ENCODE measurements around the gene SIRT6. TPM values are rescaled to one million over a fixed set of nuclear protein-coding genes. Genes with fewer than 3 reads are reported as not detected.

SIRT6 gene
- total RNA-seq, 3 donors from 2014 or later = 60.9 to 138 (median 118) TPM

DNA sequence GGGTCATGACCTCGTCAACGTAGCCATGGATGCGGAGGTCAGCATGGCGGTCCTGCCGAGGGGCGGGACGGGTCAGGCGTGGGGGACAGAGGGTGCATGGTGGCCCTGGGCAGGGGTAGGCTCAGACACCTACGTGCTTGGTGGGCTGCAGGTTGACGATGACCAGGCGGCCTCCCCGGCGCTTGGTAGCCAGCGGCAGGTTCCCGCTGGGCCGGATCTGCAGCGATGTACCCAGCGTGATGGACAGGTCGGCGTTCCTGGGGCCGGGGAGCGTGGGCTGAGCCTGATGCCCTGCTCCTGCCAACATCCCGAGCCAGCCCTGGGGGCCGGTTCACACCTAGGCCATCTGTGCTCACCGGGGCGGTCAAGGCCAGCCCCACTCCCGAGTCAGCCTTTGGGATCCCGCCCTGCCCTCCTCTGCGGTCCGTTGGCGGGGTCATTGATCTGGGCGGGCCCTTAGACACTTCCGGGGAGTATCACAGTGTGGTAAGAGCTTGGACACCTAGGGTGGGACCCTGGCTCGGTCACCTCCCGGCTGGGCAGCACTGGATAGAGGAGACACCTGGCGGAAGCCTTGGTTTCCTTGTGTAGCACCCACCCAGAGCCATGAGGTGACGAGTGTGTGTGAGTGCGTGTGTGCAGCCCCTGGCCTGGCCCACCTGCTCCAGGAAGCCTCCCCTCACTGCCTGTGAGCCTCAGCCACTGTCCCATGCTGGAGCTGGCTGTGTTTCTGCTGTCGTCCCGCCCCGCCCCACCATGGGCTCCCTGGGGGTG is 7.3 kb downstream of the SIRT6 start:
- ATAC-seq (peak; percentile 61), DNase-seq (peak in 2 of 3 donors; percentile 41 to 70)
- no peaks in the 10 kb centered on the region for H3K36me3 ChIP-seq (ENCODE audit: low read depth)

DNA sequence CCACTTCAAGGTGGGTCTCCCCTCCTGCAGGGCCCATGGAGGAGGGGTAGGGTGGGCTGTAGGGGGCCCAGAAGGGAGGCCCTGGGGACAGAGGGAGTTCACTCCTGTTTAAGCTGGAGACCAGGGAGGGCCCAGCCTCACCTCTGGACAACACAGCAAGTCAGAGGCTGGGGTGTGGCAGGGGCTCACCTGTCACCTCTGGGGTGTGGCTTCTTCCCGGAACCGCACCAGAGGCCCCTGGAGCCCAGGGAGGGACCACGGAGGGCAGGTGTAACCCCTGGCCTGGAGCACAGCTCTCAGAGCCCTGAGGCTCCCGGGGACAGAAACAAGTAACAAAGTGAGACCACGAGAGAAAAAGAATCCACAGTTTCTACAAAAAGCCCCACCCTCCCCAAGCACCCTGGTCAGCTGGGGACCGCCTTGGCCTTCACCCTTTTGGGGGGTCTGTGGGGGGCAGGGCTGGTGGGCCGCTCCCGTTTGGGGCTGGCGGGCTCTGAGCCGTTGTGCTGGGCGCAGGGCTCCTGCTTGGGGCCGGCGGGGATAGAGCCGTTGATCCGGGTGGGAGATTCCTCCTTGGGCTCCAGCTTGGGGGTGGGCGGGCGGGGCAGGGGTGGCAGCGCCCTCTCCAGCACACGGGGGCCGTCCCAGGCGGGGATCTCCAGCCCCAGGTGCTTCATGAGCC is 8.0 kb downstream of the SIRT6 start:
- intact Hi-C loops (cut with DNase I, micrococcal nuclease) = no loop called here
- DNase-seq (peak; percentile 53 to 78 (median 63)), ATAC-seq (peak; percentile 82)
- no peaks in the 10 kb centered on the region for H3K9me3 ChIP-seq
- H3K4me3 ChIP-seq = no peak overlapping the region
- TF ChIP-seq CTCF (IDR thresholded peaks at IDR 0.05) = no peak
- H3K4me1 ChIP-seq (ENCODE audit: low read depth) = peaks cover 15% of the 10 kb centered on the region
- H3K36me3 ChIP-seq (ENCODE audit: low read depth) = no peaks in the 10 kb centered on the region

More for the DNA sequence above, 7.3 kb downstream of the SIRT6 start:
- no peak overlapping the region for H3K4me3 ChIP-seq
- H3K9me3 ChIP-seq = no peaks in the 10 kb centered on the region
- no peak for TF ChIP-seq CTCF (IDR thresholded peaks at IDR 0.05)
- H3K4me1 ChIP-seq (ENCODE audit: low read depth) = peaks cover 15% of the 10 kb centered on the region
- intact Hi-C loops (cut with DNase I, micrococcal nuclease) = no loop called here

DNA sequence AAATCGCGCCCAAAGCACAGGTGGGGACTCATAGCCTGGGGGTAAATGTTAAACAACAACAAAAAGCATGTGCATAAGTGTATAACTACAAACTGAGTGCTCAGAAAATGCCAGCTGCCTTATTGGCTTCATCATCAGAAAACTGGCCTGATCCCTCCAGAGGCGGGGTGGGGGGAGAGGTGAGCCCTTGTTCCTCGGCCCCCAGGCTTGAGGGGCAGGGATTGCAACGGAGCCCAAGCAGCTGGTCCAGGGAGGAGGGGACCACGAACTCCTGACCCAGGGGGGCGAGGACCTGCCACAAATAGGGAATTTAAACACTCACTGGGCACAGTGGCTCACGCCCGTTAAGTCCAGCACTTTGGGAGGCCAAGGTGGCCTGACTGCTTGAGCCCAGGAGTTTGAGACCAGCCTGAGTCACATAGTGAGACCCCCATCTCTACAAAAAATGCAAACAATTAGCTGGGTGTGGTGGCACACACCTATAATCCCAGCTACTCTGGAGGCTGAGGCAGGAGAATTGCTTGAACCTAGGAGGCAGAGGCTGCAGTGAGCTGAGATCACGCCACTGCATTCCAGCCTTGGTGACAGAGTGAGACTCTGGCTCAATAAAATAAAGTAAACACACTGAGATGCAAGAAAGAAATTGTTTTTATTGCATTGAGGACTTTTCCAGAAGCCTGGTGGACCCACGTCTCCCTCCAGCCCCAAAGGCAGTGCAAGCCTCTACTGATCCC is 8.7 kb downstream of the SIRT6 start:
- Histone ChIP-seq H3K36me3 (ENCODE audit: low read depth) (no peaks in the 10 kb centered on the region), H3K4me3 (no peak overlapping the region), H3K9me3 (no peaks in the 10 kb centered on the region), H3K4me1 (ENCODE audit: low read depth) (peaks cover 15% of the 10 kb centered on the region)
- DNase-seq = no peak
- TF ChIP-seq CTCF (IDR thresholded peaks at IDR 0.05) = no peak
- intact Hi-C loops (cut with DNase I, micrococcal nuclease) = no loop called here
- ATAC-seq = peak; percentile 54

DNA sequence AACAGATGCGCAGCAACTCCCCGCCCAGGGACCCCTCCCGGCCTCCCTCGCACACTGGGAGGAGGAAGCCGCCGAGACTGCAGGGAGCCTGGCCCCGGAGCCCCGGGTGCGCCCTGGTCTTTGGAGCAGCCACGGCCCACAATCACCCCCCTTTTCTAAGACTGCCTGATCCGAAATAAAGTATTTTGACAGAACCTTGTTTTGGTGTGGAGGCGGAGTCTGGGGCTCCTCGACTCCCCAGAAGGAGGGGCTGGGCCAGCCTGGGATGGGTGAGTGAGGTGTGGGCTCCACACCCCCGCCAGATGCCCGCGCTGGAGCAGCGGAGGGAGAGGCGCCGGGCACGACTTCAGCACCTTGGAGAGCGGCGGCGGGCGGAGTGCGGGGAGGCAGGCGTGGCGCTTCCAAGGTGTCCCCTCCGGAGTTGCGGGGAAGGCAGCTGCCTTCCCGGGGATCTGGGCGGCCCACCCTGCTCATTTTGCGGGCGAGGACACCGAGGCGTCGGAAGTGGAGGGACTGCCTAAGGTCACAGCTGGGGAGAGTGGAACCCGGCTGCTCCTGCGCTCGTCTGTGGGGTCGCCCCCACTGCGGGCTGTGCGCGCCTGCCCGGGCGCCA is 9.4 kb downstream of the SIRT6 start:
- TF ChIP-seq CTCF (IDR thresholded peaks at IDR 0.05) = no peak
- H3K4me3 ChIP-seq = no peak overlapping the region

DNA sequence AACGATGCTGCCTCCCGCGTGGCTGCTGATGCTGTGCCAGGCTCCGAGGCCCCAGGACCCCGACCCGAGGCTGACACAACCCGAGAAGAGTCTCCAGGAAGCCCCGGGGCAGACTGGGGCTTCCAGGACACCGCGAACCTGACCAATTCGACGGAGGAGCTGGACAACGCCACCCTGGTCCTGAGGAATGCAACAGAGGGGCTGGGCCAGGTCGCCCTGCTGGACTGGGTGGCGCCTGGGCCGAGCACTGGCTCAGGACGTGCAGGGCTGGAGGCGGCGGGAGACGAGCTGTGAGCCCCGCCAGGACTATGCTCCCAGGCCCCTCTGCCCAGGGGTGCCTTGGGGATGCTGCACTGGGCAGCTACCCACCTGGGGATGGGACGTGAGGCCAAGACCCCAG is 10.7 kb downstream of the SIRT6 start:
- TF ChIP-seq CTCF (IDR thresholded peaks at IDR 0.05) = no peak
- no peak overlapping the region for H3K4me3 ChIP-seq
- peaks cover 15% of the 10 kb centered on the region for H3K4me1 ChIP-seq (ENCODE audit: low read depth)
- no peaks in the 10 kb centered on the region for H3K9me3 ChIP-seq
- H3K36me3 ChIP-seq (ENCODE audit: low read depth) = no peaks in the 10 kb centered on the region
- intact Hi-C loops (cut with DNase I, micrococcal nuclease) = no loop called here
- ATAC-seq (no peak), DNase-seq (no peak)

More for the DNA sequence above, 9.4 kb downstream of the SIRT6 start:
- peaks cover 15% of the 10 kb centered on the region for H3K4me1 ChIP-seq (ENCODE audit: low read depth)
- ATAC-seq (peak; percentile 78), DNase-seq (peak; percentile 69 to 86 (median 79))
- H3K36me3 ChIP-seq (ENCODE audit: low read depth) = no peaks in the 10 kb centered on the region
- H3K9me3 ChIP-seq = no peaks in the 10 kb centered on the region
- intact Hi-C loops (cut with DNase I, micrococcal nuclease) = no loop called here

All from mucosa of descending colon (tissue), 3 donors.